ENCODE data around the gene SLC39A13.

DNA sequence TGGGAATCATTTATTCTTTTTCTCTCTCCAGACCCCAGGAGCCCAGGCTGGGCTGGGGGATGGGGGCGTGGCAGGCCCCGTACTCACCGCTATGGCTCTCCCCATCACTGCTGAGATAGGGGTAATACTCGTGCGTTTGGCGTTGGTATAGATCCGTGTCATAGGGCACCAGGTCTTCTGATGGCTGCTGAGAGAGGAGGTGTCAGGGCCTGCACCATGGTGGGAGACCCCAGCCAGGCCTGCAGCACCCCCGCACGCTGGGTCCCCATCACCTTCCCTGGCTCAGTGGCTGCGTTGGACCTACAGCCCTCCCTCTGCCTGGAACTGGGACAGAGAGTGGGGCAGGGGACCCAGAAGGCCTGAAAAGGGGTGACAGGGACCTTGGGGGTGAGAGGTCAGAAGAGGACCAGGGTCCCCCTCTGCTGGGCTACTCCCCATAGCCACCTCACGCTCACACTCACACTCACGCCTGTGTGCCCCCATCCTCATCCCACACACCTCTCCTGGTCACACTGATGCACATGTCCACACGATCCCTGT lies 32.8 kb upstream of the SLC39A13 start:
- TF ChIP-seq, protein P1, sequence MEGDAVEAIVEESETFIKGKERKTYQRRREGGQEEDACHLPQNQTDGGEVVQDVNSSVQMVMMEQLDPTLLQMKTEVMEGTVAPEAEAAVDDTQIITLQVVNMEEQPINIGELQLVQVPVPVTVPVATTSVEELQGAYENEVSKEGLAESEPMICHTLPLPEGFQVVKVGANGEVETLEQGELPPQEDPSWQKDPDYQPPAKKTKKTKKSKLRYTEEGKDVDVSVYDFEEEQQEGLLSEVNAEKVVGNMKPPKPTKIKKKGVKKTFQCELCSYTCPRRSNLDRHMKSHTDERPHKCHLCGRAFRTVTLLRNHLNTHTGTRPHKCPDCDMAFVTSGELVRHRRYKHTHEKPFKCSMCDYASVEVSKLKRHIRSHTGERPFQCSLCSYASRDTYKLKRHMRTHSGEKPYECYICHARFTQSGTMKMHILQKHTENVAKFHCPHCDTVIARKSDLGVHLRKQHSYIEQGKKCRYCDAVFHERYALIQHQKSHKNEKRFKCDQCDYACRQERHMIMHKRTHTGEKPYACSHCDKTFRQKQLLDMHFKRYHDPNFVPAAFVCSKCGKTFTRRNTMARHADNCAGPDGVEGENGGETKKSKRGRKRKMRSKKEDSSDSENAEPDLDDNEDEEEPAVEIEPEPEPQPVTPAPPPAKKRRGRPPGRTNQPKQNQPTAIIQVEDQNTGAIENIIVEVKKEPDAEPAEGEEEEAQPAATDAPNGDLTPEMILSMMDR (IDR thresholded peaks at IDR 0.05): no peak
- TF ChIP-seq POLR2A (IDR thresholded peaks at IDR 0.05): no peak
- no peak for TF ChIP-seq POLR2AphosphoS5 (IDR thresholded peaks at IDR 0.05; ENCODE audit: insufficient read depth in 1 of 2, low read depth in 1 of 2)

Measured in vagina (tissue), 2 donors.